ENCODE measurements around the gene PTTG1IP.
A peak's percentile ranks its signal among the peaks of the same experiment; 100 is the strongest.

Gene PTTG1IP

DNA sequence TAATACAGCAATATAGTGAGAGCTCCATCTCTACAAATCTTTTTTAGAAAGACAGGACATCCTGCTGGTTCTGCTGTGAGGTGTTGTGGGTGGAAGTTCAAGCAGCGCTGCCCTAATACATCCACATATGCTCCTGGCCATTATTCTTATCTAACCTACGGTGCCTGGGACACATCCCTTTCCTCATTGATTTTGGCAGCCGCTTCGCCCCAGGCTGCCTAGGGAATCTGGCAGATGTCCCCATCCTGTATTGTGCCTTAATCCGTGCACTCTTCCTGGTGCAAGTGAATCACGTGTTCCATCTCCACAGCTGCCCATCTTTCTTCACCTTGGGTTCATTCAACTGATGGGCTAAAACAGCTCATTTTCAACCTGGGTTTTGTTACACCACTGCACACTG is 68.7 kb downstream of the PTTG1IP start:
- Histone ChIP-seq H3K9ac (ENCODE audit: insufficient read length, low read depth) (no peak overlapping the region), H3K4me3 (ENCODE audit: insufficient read length, low read depth) (no peak overlapping the region), H3K27me3 (ENCODE audit: insufficient read depth, insufficient read length) (no peaks in the 10 kb centered on the region), H3K9me3 (ENCODE audit: insufficient read depth, low read length) (no peaks in the 10 kb centered on the region), H3K4me1 (ENCODE audit: insufficient read depth, insufficient read length) (peaks cover 9% of the 10 kb centered on the region), H3K36me3 (ENCODE audit: insufficient read depth, insufficient read length, low read length) (peaks cover 80% of the 10 kb centered on the region)
- no peak for DNase-seq (ENCODE audit: low read depth, low spot score)
- TF ChIP-seq YY1 (IDR thresholded peaks at IDR 0.05; ENCODE audit: insufficient read depth, insufficient read length) (no peak), SUZ12 (IDR thresholded peaks at IDR 0.05; ENCODE audit: extremely low read depth, insufficient read depth, insufficient read length) (no peak), ZNF274 (IDR thresholded peaks at IDR 0.05; ENCODE audit: low read depth, low read length) (no peak)

DNA sequence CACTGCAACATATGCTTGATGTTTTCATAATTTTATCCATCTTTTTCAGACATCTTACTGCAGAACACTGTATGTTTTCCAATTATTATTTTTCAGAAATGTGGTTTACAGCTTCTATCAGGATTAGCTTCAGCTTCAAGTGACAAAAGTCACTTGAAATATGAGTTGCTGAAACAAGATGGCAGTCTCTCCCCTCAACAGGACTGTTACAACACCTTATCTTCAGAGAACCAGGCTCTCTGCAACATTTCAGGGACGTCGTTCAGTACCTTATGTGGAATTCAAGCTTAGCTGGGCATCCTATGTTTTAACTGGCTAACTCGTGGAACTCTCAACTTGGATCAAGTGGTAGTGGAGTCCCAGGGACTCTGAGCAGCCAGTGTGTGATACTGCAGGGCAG is 69.8 kb downstream of the PTTG1IP start:
- peaks cover 80% of the 10 kb centered on the region for H3K36me3 ChIP-seq (ENCODE audit: insufficient read depth, insufficient read length, low read length)
- no peak for TF ChIP-seq SUZ12 (IDR thresholded peaks at IDR 0.05; ENCODE audit: extremely low read depth, insufficient read depth, insufficient read length)
- TF ChIP-seq YY1 (IDR thresholded peaks at IDR 0.05; ENCODE audit: insufficient read depth, insufficient read length), result no peak
- no peak for TF ChIP-seq ZNF274 (IDR thresholded peaks at IDR 0.05; ENCODE audit: low read depth, low read length)

DNA sequence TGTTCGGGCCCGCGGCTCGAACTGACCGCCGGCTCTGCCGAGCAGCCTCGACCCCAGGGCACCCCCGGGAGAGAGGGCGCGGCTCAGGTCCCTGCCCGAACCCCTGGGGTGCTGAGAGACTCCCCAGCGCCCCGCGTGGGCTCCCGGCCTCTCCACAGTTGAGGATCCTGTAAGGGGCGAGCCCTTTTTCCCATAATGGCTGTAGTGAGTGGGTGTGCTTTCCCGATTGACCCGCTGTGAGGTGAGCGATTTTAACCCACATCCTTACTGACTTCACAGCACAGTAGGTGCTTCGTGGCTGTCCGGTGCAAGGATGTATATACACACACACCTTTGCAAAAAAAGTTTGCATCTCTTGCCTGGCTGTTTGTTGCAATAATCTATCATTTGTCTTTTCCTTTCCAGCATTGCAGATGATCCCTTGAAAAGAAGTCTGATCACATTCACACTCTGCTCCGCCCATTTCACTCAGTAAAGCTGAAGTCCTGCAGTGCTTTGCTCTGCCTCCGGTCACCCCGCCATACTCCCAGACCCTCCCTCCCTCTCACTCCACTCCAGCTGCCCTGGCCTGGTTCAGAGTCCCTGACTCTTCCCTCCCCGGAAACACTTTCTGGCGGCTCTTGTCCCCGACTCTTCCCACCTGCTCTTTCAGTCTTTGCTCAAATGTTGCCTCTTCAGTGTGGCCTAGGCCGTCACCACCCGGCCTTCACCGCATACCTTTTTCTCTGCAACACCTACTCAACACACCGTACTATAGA is 70.9 kb downstream of the PTTG1IP start:
- H3K9ac ChIP-seq (ENCODE audit: insufficient read length, low read depth), result peak overlapping the region; percentile 96
- H3K4me3 ChIP-seq (ENCODE audit: insufficient read length, low read depth), result peak overlapping the region; percentile 91
- no peak for TF ChIP-seq ZNF274 (IDR thresholded peaks at IDR 0.05; ENCODE audit: low read depth, low read length)
- no peak for TF ChIP-seq YY1 (IDR thresholded peaks at IDR 0.05; ENCODE audit: insufficient read depth, insufficient read length)
- no peak for TF ChIP-seq SUZ12 (IDR thresholded peaks at IDR 0.05; ENCODE audit: extremely low read depth, insufficient read depth, insufficient read length)
- no peak for DNase-seq (ENCODE audit: low read depth, low spot score)
- H3K36me3 ChIP-seq (ENCODE audit: insufficient read depth, insufficient read length, low read length), result peaks cover 81% of the 10 kb centered on the region
- no peaks in the 10 kb centered on the region for H3K27me3 ChIP-seq (ENCODE audit: insufficient read depth, insufficient read length)
- no peaks in the 10 kb centered on the region for H3K9me3 ChIP-seq (ENCODE audit: insufficient read depth, low read length)
- peaks cover 9% of the 10 kb centered on the region for H3K4me1 ChIP-seq (ENCODE audit: insufficient read depth, insufficient read length)

More for the DNA sequence above, 69.8 kb downstream of the PTTG1IP start:
- no peak for DNase-seq (ENCODE audit: low read depth, low spot score)
- no peaks in the 10 kb centered on the region for H3K9me3 ChIP-seq (ENCODE audit: insufficient read depth, low read length)
- H3K4me1 ChIP-seq (ENCODE audit: insufficient read depth, insufficient read length), result peaks cover 9% of the 10 kb centered on the region
- H3K27me3 ChIP-seq (ENCODE audit: insufficient read depth, insufficient read length), result no peaks in the 10 kb centered on the region
- H3K4me3 ChIP-seq (ENCODE audit: insufficient read length, low read depth), result no peak overlapping the region
- no peak overlapping the region for H3K9ac ChIP-seq (ENCODE audit: insufficient read length, low read depth)

DNA sequence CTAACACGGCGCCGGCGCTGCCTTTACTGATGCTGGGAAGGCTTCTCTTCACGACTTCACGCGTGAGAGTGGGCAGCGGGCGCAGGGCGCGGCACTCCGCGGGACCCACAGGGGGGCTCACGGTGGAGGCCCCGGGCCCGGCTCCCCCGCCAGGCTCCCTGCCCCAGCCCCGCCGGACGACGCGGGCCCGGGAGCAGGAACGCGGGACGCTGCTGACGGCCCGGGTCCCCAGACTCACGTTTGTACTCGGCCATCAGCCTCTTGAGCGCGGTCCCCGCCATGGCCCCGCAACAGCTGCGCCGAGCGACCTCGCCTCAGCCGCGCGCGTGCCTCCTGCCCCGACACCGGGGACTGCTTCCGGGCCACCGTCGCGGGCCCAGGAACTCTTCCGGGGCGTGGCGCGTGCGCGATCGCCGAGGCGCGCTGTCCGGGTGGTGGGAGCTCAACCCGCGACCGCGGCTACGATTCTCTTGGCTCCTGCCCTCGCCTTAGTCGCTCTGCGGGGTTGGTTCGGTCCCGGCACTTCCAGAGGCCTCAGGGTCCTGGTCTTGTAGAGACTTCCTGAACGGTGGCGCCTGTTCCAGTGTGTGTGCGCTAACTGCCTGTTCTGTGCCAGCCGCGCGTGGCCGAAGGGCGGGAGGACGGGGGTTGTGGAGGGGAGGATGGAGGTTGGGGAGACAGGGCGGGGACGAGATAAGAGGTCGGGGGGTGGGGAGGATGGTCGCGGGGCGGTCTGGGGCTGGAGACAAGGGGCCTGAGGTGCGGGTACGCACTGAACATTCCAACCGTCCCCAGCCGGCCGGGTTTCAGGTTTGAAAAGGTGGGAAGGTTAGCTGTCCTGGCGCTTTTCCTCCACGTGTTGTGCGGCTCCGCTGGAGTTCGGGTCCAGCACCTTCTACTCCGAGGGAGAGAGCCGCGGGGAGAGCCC is 71.8 kb downstream of the PTTG1IP start, which contains the start of gene UBE2G2:
Gene UBE2G2 (minus strand): TSS at position 353 of the 928 bp plus-strand sequence. CDS start 72 bp downstream, at position 281.
- peaks cover 9% of the 10 kb centered on the region for H3K4me1 ChIP-seq (ENCODE audit: insufficient read depth, insufficient read length)
- H3K36me3 ChIP-seq (ENCODE audit: insufficient read depth, insufficient read length, low read length), result peaks cover 78% of the 10 kb centered on the region

GRCh38 chr21:44800971-44801467 is 72.5 kb downstream of the PTTG1IP start:
- H3K36me3 ChIP-seq (ENCODE audit: insufficient read depth, insufficient read length, low read length), result peaks cover 80% of the 10 kb centered on the region

More for the DNA sequence above, 71.8 kb downstream of the PTTG1IP start, which contains the start of gene UBE2G2:
- Histone ChIP-seq H3K9me3 (ENCODE audit: insufficient read depth, low read length) (no peaks in the 10 kb centered on the region), H3K9ac (ENCODE audit: insufficient read length, low read depth) (peak within 1 kb of the TSS; percentile 96), H3K4me3 (ENCODE audit: insufficient read length, low read depth) (peak within 1 kb of the TSS; percentile 91), H3K27me3 (ENCODE audit: insufficient read depth, insufficient read length) (no peaks in the 10 kb centered on the region)
- peak; percentile 70 for DNase-seq (ENCODE audit: low read depth, low spot score)
- TF ChIP-seq YY1 (IDR thresholded peaks at IDR 0.05; ENCODE audit: insufficient read depth, insufficient read length) (no peak), ZNF274 (IDR thresholded peaks at IDR 0.05; ENCODE audit: low read depth, low read length) (no peak), SUZ12 (IDR thresholded peaks at IDR 0.05; ENCODE audit: extremely low read depth, insufficient read depth, insufficient read length) (no peak)

GRCh38 chr21:44800103-44800502 is 73.4 kb downstream of the PTTG1IP start:
- DNase-seq (ENCODE audit: low read depth, low spot score), result no peak
- Histone ChIP-seq H3K9me3 (ENCODE audit: insufficient read depth, low read length) (no peaks in the 10 kb centered on the region), H3K36me3 (ENCODE audit: insufficient read depth, insufficient read length, low read length) (peaks cover 79% of the 10 kb centered on the region), H3K27me3 (ENCODE audit: insufficient read depth, insufficient read length) (no peaks in the 10 kb centered on the region), H3K4me1 (ENCODE audit: insufficient read depth, insufficient read length) (peaks cover 9% of the 10 kb centered on the region), H3K9ac (ENCODE audit: insufficient read length, low read depth) (no peak overlapping the region), H3K4me3 (ENCODE audit: insufficient read length, low read depth) (peak overlapping the region; percentile 91)
- TF ChIP-seq SUZ12 (IDR thresholded peaks at IDR 0.05; ENCODE audit: extremely low read depth, insufficient read depth, insufficient read length), result no peak
- TF ChIP-seq YY1 (IDR thresholded peaks at IDR 0.05; ENCODE audit: insufficient read depth, insufficient read length), result no peak
- no peak for TF ChIP-seq ZNF274 (IDR thresholded peaks at IDR 0.05; ENCODE audit: low read depth, low read length)

More at GRCh38 chr21:44800971-44801467, 72.5 kb downstream of the PTTG1IP start:
- peak overlapping the region; percentile 91 for H3K4me3 ChIP-seq (ENCODE audit: insufficient read length, low read depth)
- DNase-seq (ENCODE audit: low read depth, low spot score), result no peak
- H3K4me1 ChIP-seq (ENCODE audit: insufficient read depth, insufficient read length), result peaks cover 9% of the 10 kb centered on the region
- no peaks in the 10 kb centered on the region for H3K27me3 ChIP-seq (ENCODE audit: insufficient read depth, insufficient read length)
- no peak for TF ChIP-seq SUZ12 (IDR thresholded peaks at IDR 0.05; ENCODE audit: extremely low read depth, insufficient read depth, insufficient read length)
- no peak for TF ChIP-seq YY1 (IDR thresholded peaks at IDR 0.05; ENCODE audit: insufficient read depth, insufficient read length)
- TF ChIP-seq ZNF274 (IDR thresholded peaks at IDR 0.05; ENCODE audit: low read depth, low read length), result no peak
- peak overlapping the region; percentile 96 for H3K9ac ChIP-seq (ENCODE audit: insufficient read length, low read depth)
- H3K9me3 ChIP-seq (ENCODE audit: insufficient read depth, low read length), result no peaks in the 10 kb centered on the region
